SKM-1 (cell line): Measurements from ENCODE around the gene TIMP2.
"Not testable (repeated sequence)": the region's sequence is repeated elsewhere in the genome, so short reads cannot be mapped to it uniquely, and the experiment has no call there.

Source experiments
- DNase-seq: peaks from one replicate; lab custom pipeline; 2025; ENCODE audit not compliant: unreplicated experiment; lab: John Stamatoyannopoulos, UW

TIMP2 gene

GRCh38 chr17:78873519-78874340 lies 51.5 kb downstream of the TIMP2 start:
- DNase-seq: no peak

GRCh38 chr17:78872486-78872885 lies 52.7 kb downstream of the TIMP2 start:
- no peak for DNase-seq

- DNase-seq: no peak
These were observed 54.6 kb downstream of the TIMP2 start for GRCh38 chr17:78870621-78871020.

GRCh38 chr17:78868391-78868790 lies 56.8 kb downstream of the TIMP2 start:
- DNase-seq: no peak

- DNase-seq: not testable (repeated sequence)
These were observed 58.1 kb downstream of the TIMP2 start for GRCh38 chr17:78867046-78867445.

GRCh38 chr17:78865682-78866390 lies 59.4 kb downstream of the TIMP2 start:
- DNase-seq: peak; percentile 7

GRCh38 chr17:78864117-78864516 lies 61.1 kb downstream of the TIMP2 start:
- DNase-seq: no peak

- DNase-seq: peak; percentile 29
These were observed 62.8 kb downstream of the TIMP2 start for GRCh38 chr17:78862073-78863023.

- no peak for DNase-seq
These were observed 64.0 kb downstream of the TIMP2 start for GRCh38 chr17:78861229-78861628.

GRCh38 chr17:78859051-78859450 lies 66.1 kb downstream of the TIMP2 start:
- no peak for DNase-seq

GRCh38 chr17:78857266-78857665 lies 67.9 kb downstream of the TIMP2 start:
- no peak for DNase-seq

- DNase-seq: no peak
These were observed 69.5 kb downstream of the TIMP2 start for GRCh38 chr17:78855561-78856165.

- no peak for DNase-seq
These were observed 70.7 kb downstream of the TIMP2 start for GRCh38 chr17:78854508-78854907.

- no peak for DNase-seq
These were observed 71.2 kb downstream of the TIMP2 start for GRCh38 chr17:78853926-78854394.

GRCh38 chr17:78852709-78853121 lies 72.5 kb downstream of the TIMP2 start:
- DNase-seq: no peak

GRCh38 chr17:78849026-78849425 lies 76.2 kb downstream of the TIMP2 start:
- DNase-seq: no peak

GRCh38 chr17:78847052-78847451 lies 78.1 kb downstream of the TIMP2 start:
- no peak for DNase-seq

GRCh38 chr17:78844301-78845005 lies 80.7 kb downstream of the TIMP2 start:
- DNase-seq: no peak

GRCh38 chr17:78842881-78843565 lies 82.2 kb downstream of the TIMP2 start:
- DNase-seq: peak; percentile 45
